Gastroesophageal sphincter (tissue), 4 donors: ENCODE data around the gene EFNA3. TPM values are rescaled to one million over a fixed set of nuclear protein-coding genes. Genes with fewer than 3 reads are reported as not detected.

Experiments used
- ATAC-seq: fragments of 150-250 bp; one replicate; pipeline ENCODE4 v1.9.1; 2016; ENCODE audit warnings: mild to moderate bottlenecking, moderate library complexity
- H3K27ac ChIP-seq, 4 donors: fragments of 200-600 bp; sonication (generic) in 3 of 4; 1 replicate in 3 of 4; 2 replicates in 1 of 4; pipeline ENCODE4 v1.5.1; 2016 to 2019
- H3K27me3 ChIP-seq: fragments of 200-600 bp; sonication (generic); one replicate; pipeline ENCODE4 v1.5.1; 2019
- H3K36me3 ChIP-seq, 2 donors: fragments of 200-600 bp; sonication (generic); one replicate each; pipeline ENCODE4 v1.5.1; 2019; ENCODE audit warnings: control low read depth in 1 of 2
- H3K4me1 ChIP-seq, 3 donors: fragments of 200-600 bp; sonication (generic); 1 replicate in 2 of 3; 2 replicates in 1 of 3; pipeline ENCODE4 v1.5.1; 2016 to 2019; ENCODE audit warnings: control low read depth in 2 of 3
- H3K4me3 ChIP-seq, 2 donors: fragments of 200-600 bp; sonication (generic); one replicate each; pipeline ENCODE4 v1.5.1; 2019; ENCODE audit warnings: mild to moderate bottlenecking in 1 of 2, moderate library complexity in 1 of 2
- H3K9me3 ChIP-seq, 3 donors: fragments of 200-600 bp; sonication (generic); one replicate each; pipeline ENCODE4 v1.5.1; 2017 to 2019; ENCODE audit warnings: control low read depth in 2 of 3
- EP300 ChIP-seq: sonication (generic); formaldehyde crosslinking; IDR thresholded peaks from one replicate; pipeline ENCODE4 v1.6.1; 2017; ENCODE audit warnings: antibody characterized with exemption, mild to moderate bottlenecking
- POLR2A ChIP-seq, 2 donors: fragments of 450-650 bp; IDR thresholded peaks; one replicate each; pipeline ENCODE4 v1.6.1; 2017; ENCODE audit warnings: antibody characterized with exemption in 2 of 2, mild to moderate bottlenecking in 2 of 2, moderate library complexity in 1 of 2
- POLR2AphosphoS5 ChIP-seq: sonication (generic); formaldehyde crosslinking; IDR thresholded peaks from one replicate; pipeline ENCODE4 v1.6.1; 2017; ENCODE audit warnings: antibody characterized with exemption
- WGBS, 2 donors: methylation state at CpG; one replicate each; pipeline ENCODE4 v1.1.5; 2018; ENCODE audit warnings: low coverage in 1 of 2; 5-methylcytosine and 5-hydroxymethylcytosine counted together
- total RNA-seq, 4 donors: library from RNA; depleted of rRNA; stranded (reverse); fragments of >200 nt; gene quantifications; one replicate each; pipeline ENCODE4 v1.1.0, GENCODE V29; 2016
- TF ChIP-seq, protein P1 (sequence below), 4 experiments: fragments of 200-600 bp in 2 of 4; fragments of 450-650 bp in 2 of 4; sonication (generic) in 1 of 4; IDR thresholded peaks; one replicate each; pipeline ENCODE4 v1.5.1; 2017 to 2019; ENCODE audit warnings: antibody characterized with exemption in 4 of 4, mild to moderate bottlenecking in 2 of 4, moderate library complexity in 2 of 4

The EFNA3 gene
- total RNA-seq, 4 donors from 2014 or later: 0.27 to 0.77 TPM; not detected in 2

DNA sequence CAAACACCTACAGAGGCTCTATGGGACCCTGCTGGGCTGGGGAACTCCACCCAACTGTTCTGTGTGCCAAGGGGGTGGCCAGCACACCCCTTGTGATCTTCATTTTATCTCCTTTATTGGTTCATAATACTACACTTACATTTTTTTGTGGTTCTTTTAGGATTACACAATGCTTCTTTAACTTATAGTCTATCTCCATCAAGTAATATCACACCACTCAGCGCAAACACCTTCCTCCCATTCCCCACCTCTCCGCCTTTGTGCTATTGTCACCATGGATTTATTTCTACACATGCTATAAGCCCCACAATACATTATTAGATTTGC is 15.9 kb downstream of the EFNA3 start:
- TF ChIP-seq POLR2AphosphoS5: no peak
- no peak for TF ChIP-seq POLR2A (IDR thresholded peaks at IDR 0.05)
- TF ChIP-seq, protein P1, sequence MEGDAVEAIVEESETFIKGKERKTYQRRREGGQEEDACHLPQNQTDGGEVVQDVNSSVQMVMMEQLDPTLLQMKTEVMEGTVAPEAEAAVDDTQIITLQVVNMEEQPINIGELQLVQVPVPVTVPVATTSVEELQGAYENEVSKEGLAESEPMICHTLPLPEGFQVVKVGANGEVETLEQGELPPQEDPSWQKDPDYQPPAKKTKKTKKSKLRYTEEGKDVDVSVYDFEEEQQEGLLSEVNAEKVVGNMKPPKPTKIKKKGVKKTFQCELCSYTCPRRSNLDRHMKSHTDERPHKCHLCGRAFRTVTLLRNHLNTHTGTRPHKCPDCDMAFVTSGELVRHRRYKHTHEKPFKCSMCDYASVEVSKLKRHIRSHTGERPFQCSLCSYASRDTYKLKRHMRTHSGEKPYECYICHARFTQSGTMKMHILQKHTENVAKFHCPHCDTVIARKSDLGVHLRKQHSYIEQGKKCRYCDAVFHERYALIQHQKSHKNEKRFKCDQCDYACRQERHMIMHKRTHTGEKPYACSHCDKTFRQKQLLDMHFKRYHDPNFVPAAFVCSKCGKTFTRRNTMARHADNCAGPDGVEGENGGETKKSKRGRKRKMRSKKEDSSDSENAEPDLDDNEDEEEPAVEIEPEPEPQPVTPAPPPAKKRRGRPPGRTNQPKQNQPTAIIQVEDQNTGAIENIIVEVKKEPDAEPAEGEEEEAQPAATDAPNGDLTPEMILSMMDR (IDR thresholded peaks at IDR 0.05): no peak
- TF ChIP-seq EP300: no peak
- Histone ChIP-seq H3K36me3 (no peaks in the 10 kb centered on the region), H3K4me3 (no peak overlapping the region), H3K27me3 (no peaks in the 10 kb centered on the region), H3K4me1 (peaks cover 0 to 33% (median 19%) of the 10 kb centered on the region in 3 donors), H3K9me3 (no peaks in the 10 kb centered on the region), H3K27ac (peak overlapping the region in 3 of 4 donors; percentile 71 to 80 (median 79))
- no peak for ATAC-seq
- WGBS, 2 donors: 68 to 75% methylated on average over 2 of the region's 2 CpGs

DNA sequence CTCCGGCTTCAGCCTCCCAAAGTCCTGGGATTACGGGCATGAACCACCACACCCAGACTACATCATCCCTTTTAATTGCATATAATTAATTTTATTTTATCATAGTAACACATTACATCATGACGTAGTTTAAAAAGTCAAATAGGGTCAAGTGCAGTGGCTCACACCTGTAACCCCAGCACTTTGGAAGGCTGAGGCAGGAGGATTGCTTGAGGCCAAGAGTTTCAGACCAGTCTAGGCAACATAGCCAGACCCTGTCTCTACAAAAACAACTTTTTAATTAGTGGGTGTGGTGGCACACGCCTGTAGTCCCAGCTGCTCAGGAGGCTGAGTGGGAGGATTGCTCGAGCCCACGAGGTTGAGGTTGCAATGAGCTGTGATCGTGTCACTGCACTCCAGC is 20.7 kb downstream of the EFNA3 start:
- H3K36me3 ChIP-seq: no peaks in the 10 kb centered on the region
- H3K27me3 ChIP-seq: no peaks in the 10 kb centered on the region
- no peaks in the 10 kb centered on the region for H3K9me3 ChIP-seq
- H3K27ac ChIP-seq: no peak overlapping the region
- no peak for TF ChIP-seq POLR2AphosphoS5
- TF ChIP-seq POLR2A (IDR thresholded peaks at IDR 0.05): no peak
- no peak for TF ChIP-seq EP300
- TF ChIP-seq, protein P1 (IDR thresholded peaks at IDR 0.05): no peak
- 89 to 94% methylated on average over 3 to 5 of the region's 7 CpGs for WGBS, 2 donors
- H3K4me1 ChIP-seq: peaks cover 0 to 7% (median 4%) of the 10 kb centered on the region in 3 donors
- no peak for ATAC-seq
- H3K4me3 ChIP-seq: no peak overlapping the region

DNA sequence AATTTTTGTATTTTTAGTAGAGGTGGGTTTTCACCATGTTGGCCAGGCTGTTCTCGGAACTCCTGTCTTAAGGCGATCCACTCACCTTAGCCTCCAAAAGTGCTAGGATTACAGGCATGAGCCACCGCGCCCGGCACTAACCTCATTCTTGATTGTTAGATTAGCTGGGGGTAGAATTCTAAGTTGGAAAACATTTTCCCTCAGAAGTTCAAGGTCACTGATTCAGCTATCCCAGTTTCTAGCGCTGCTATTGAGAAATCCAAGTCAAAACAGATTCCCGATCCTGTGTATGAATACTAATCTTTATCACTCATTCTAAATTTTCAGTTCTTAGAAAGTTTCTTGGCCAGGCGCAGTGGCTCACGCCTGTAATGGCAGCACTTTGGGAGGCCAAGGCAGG is 24.7 kb downstream of the EFNA3 start:
- Histone ChIP-seq H3K27ac (no peak overlapping the region), H3K9me3 (no peaks in the 10 kb centered on the region), H3K4me1 (peaks cover 0 to 8% (median 0%) of the 10 kb centered on the region in 3 donors), H3K4me3 (no peak overlapping the region), H3K36me3 (no peaks in the 10 kb centered on the region), H3K27me3 (no peaks in the 10 kb centered on the region)
- ATAC-seq: no peak
- no peak for TF ChIP-seq POLR2A (IDR thresholded peaks at IDR 0.05)
- TF ChIP-seq, protein P1 (IDR thresholded peaks at IDR 0.05): no peak
- WGBS, 2 donors: 81% methylated on average over 3 of the region's 9 CpGs; no CpG with 5 or more reads in 1 of the 2 donors

DNA sequence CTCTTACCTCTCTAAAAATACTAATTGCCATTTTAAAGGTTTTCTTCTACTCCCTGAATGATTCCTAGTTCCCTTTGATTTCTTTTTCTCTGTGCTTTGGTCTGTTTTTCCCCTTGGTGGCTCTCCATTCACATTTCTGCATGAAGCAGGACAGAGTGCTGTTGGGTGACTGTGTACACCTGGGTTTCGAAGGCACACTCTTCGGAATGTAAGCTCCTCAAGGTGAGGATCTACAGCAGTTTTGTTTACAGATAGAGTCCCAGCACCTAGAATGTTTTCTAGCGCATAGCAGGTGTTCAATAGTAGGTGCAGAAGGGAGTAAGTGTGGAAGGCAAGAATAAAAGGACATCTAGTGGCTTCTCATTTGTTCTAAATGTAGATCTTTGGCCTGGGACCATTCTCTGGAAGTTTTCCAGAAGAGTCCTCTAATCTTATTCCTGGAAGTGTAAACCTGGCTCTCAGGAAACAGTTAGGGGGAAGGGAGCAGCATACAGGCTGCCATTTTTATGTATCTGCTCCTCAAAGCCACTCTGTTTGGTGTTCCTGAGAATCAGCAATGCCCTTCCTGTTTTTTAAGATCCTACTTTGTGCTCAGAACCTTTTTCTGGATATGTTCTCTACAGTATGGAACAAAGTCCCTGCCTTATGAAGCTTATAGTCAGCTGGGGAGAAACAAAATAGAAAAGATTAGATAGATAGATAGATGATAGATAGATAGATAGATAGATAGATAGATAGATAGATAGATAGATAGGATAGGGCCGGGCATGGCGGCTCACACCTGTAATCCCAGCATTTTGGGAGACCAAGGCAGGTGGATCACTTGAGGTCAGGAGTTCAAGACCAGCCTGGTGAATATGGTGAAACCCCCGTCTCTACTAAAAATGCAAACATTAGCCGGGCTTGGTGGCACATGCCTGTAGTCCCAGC is 26.2 kb downstream of the EFNA3 start:
- 66 to 100% methylated on average over 1 to 5 of the region's 7 CpGs for WGBS, 2 donors
- peaks cover 0 to 8% (median 0%) of the 10 kb centered on the region in 3 donors for H3K4me1 ChIP-seq
- peak overlapping the region in 1 of 4 donors; percentile 4 for H3K27ac ChIP-seq
- H3K9me3 ChIP-seq: no peaks in the 10 kb centered on the region
- no peaks in the 10 kb centered on the region for H3K27me3 ChIP-seq
- no peak overlapping the region for H3K4me3 ChIP-seq
- TF ChIP-seq EP300 (no peak), POLR2AphosphoS5 (no peak), POLR2A (IDR thresholded peaks at IDR 0.05) (no peak)
- TF ChIP-seq, protein P1 (IDR thresholded peaks at IDR 0.05): no peak
- no peaks in the 10 kb centered on the region for H3K36me3 ChIP-seq
- no peak for ATAC-seq

DNA sequence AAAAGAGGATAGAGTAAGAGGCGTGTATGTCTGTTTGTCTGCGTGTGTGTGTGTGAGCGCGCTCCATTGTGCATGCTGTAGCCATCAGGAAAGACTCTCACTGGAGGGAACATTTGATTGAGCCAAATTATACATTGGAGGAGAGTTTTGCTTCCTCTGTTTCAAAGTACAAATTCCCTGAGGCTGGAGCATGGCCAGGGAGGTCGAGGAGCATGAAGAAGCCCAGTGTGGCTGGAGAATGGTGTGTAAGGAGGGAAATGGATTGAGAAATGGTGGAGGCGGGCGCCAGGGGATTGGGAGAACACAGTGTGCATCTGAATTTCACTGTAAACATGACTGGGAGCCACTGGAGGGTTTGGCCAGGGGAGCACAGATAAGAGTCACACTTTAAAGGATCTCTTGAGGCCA is 27.0 kb downstream of the EFNA3 start:
- Histone ChIP-seq H3K9me3 (no peaks in the 10 kb centered on the region), H3K4me3 (no peak overlapping the region), H3K27ac (peak overlapping the region in 1 of 4 donors; percentile 4), H3K36me3 (no peaks in the 10 kb centered on the region), H3K27me3 (no peaks in the 10 kb centered on the region), H3K4me1 (peaks cover 0 to 8% (median 0%) of the 10 kb centered on the region in 3 donors)
- TF ChIP-seq POLR2A (IDR thresholded peaks at IDR 0.05) (no peak), EP300 (no peak), POLR2AphosphoS5 (no peak)
- TF ChIP-seq, protein P1 (IDR thresholded peaks at IDR 0.05): no peak
- WGBS, 2 donors: 43 to 57% methylated on average over 4 to 7 of the region's 7 CpGs
- ATAC-seq: peak; percentile 31
